ENCODE results near the gene ARVCF.
A peak's percentile ranks its signal among the peaks of the same experiment; 100 is the strongest.

ARVCF gene

GRCh38 chr22:19986011-19986409, 30.6 kb downstream of the ARVCF start:
- H3K4me1 ChIP-seq (ENCODE audit: control insufficient read depth in 2 of 2, insufficient read depth in 2 of 2, low read length in 2 of 2), result peaks cover 12 to 14% of the 10 kb centered on the region in 2 donors
- H3K36me3 ChIP-seq (ENCODE audit: control insufficient read depth in 2 of 2, insufficient read depth in 2 of 2, low read length in 2 of 2), result no peaks in the 10 kb centered on the region
- H3K27ac ChIP-seq (ENCODE audit: low read depth in 2 of 2, low read length in 2 of 2), result no peak overlapping the region

DNA sequence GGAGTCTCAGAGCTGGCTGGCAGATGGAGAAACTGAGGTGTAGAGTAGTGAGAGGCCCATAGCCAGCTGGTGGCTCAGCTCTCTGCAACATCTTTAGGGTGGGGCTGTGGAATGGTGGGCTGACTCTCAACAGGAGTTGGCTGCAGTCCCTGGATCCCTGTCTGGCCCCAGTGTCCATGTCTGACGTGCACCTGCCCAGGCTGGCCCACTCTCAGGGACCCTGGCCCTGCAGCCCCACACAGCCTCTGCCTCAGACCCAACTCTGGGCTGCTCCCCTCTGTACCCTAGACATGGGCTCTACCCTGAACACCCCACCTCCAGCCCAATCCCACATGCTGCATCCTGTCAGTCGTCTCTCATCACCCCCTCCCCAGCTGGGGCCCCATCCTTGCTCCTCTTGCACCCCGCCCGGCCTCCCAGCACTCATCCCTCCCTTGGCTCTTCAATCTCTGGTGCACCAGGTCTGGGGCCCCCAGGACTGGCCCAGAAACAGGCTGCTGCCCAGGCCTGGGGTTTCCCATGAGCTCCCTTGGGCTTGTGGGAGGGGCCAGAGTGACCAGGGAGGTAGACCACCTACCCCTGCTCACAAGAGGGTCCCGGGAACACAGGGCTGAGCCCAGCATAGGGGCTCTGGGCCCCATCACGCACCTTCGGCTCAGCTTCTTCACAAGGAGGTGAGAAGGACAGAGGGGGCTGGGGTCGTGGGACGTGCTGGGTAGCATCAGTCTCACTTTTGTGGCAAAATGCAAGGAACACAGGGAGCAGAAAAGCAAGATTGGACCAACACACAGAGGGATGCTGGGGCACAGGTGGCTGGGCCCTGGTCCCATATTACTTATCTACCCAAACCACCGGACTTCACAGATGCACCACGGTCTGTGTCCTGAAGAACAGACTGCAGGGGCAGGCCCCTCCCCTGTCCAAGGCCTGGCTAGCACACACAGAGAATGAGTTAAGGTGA, 31.5 kb downstream of the ARVCF start:
- Histone ChIP-seq H3K27me3 (ENCODE audit: control insufficient read depth in 2 of 2, insufficient read depth in 2 of 2, low read length in 2 of 2) (no peaks in the 10 kb centered on the region), H3K9ac (ENCODE audit: low read depth in 1 of 2, low read length in 2 of 2) (no peak overlapping the region), H3K36me3 (ENCODE audit: control insufficient read depth in 2 of 2, insufficient read depth in 2 of 2, low read length in 2 of 2) (no peaks in the 10 kb centered on the region), H3K4me3 (ENCODE audit: low read length in 2 of 2) (no peak overlapping the region), H3K27ac (ENCODE audit: low read depth in 2 of 2, low read length in 2 of 2) (no peak overlapping the region), H3K9me3 (ENCODE audit: control insufficient read depth in 2 of 2, low read length in 2 of 2) (no peaks in the 10 kb centered on the region), H3K4me1 (ENCODE audit: control insufficient read depth in 2 of 2, insufficient read depth in 2 of 2, low read length in 2 of 2) (peaks cover 12 to 14% of the 10 kb centered on the region in 2 donors)

More at GRCh38 chr22:19986011-19986409, 30.6 kb downstream of the ARVCF start:
- Histone ChIP-seq H3K4me3 (ENCODE audit: low read length in 2 of 2) (peak overlapping the region; percentile 69 to 74), H3K27me3 (ENCODE audit: control insufficient read depth in 2 of 2, insufficient read depth in 2 of 2, low read length in 2 of 2) (no peaks in the 10 kb centered on the region), H3K9ac (ENCODE audit: low read depth in 1 of 2, low read length in 2 of 2) (peak overlapping the region; percentile 54 to 72), H3K9me3 (ENCODE audit: control insufficient read depth in 2 of 2, low read length in 2 of 2) (no peaks in the 10 kb centered on the region)

GRCh38 chr22:19984201-19984753, 32.3 kb downstream of the ARVCF start:
- Histone ChIP-seq H3K27me3 (ENCODE audit: control insufficient read depth in 2 of 2, insufficient read depth in 2 of 2, low read length in 2 of 2) (no peaks in the 10 kb centered on the region), H3K9me3 (ENCODE audit: control insufficient read depth in 2 of 2, low read length in 2 of 2) (no peaks in the 10 kb centered on the region), H3K9ac (ENCODE audit: low read depth in 1 of 2, low read length in 2 of 2) (no peak overlapping the region), H3K4me1 (ENCODE audit: control insufficient read depth in 2 of 2, insufficient read depth in 2 of 2, low read length in 2 of 2) (peaks cover 12 to 14% of the 10 kb centered on the region in 2 donors), H3K27ac (ENCODE audit: low read depth in 2 of 2, low read length in 2 of 2) (no peak overlapping the region), H3K36me3 (ENCODE audit: control insufficient read depth in 2 of 2, insufficient read depth in 2 of 2, low read length in 2 of 2) (no peaks in the 10 kb centered on the region), H3K4me3 (ENCODE audit: low read length in 2 of 2) (no peak overlapping the region)

DNA sequence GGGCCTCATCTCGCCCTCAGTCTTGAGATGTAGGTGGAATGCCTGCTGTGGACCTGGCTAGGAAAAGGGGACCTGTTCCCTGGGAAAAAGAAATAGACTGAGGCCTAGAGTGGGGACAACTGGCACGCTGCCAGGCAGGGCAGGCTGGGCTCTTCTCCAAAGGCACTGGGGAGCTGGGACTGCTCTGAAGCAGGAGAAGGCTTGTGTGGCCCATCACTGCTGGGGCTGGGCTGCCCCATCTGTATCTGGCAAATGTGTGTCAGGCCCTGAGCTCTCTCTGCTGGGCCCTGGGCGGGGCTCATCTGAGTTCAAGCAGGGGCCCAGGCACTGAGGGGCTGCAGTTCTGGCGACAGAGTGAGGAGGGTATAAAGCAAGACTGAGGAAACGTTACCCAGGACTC, 32.9 kb downstream of the ARVCF start:
- H3K9me3 ChIP-seq (ENCODE audit: control insufficient read depth in 2 of 2, low read length in 2 of 2), result no peaks in the 10 kb centered on the region
- H3K27ac ChIP-seq (ENCODE audit: low read depth in 2 of 2, low read length in 2 of 2), result no peak overlapping the region
- H3K9ac ChIP-seq (ENCODE audit: low read depth in 1 of 2, low read length in 2 of 2), result no peak overlapping the region
- no peaks in the 10 kb centered on the region for H3K27me3 ChIP-seq (ENCODE audit: control insufficient read depth in 2 of 2, insufficient read depth in 2 of 2, low read length in 2 of 2)
- H3K36me3 ChIP-seq (ENCODE audit: control insufficient read depth in 2 of 2, insufficient read depth in 2 of 2, low read length in 2 of 2), result no peaks in the 10 kb centered on the region
- no peak overlapping the region for H3K4me3 ChIP-seq (ENCODE audit: low read length in 2 of 2)
- peaks cover 12 to 14% of the 10 kb centered on the region in 2 donors for H3K4me1 ChIP-seq (ENCODE audit: control insufficient read depth in 2 of 2, insufficient read depth in 2 of 2, low read length in 2 of 2)

- Histone ChIP-seq H3K36me3 (ENCODE audit: control insufficient read depth in 2 of 2, insufficient read depth in 2 of 2, low read length in 2 of 2) (no peaks in the 10 kb centered on the region), H3K9me3 (ENCODE audit: control insufficient read depth in 2 of 2, low read length in 2 of 2) (no peaks in the 10 kb centered on the region), H3K4me3 (ENCODE audit: low read length in 2 of 2) (no peak overlapping the region), H3K27ac (ENCODE audit: low read depth in 2 of 2, low read length in 2 of 2) (no peak overlapping the region), H3K27me3 (ENCODE audit: control insufficient read depth in 2 of 2, insufficient read depth in 2 of 2, low read length in 2 of 2) (no peaks in the 10 kb centered on the region), H3K4me1 (ENCODE audit: control insufficient read depth in 2 of 2, insufficient read depth in 2 of 2, low read length in 2 of 2) (peaks cover 12 to 14% of the 10 kb centered on the region in 2 donors), H3K9ac (ENCODE audit: low read depth in 1 of 2, low read length in 2 of 2) (no peak overlapping the region)
Measured at GRCh38 chr22:19982991-19983578, 33.5 kb downstream of the ARVCF start.

GRCh38 chr22:19981961-19982920, 34.4 kb downstream of the ARVCF start:
- no peak overlapping the region for H3K9ac ChIP-seq (ENCODE audit: low read depth in 1 of 2, low read length in 2 of 2)
- H3K4me3 ChIP-seq (ENCODE audit: low read length in 2 of 2), result no peak overlapping the region
- H3K9me3 ChIP-seq (ENCODE audit: control insufficient read depth in 2 of 2, low read length in 2 of 2), result no peaks in the 10 kb centered on the region
- H3K36me3 ChIP-seq (ENCODE audit: control insufficient read depth in 2 of 2, insufficient read depth in 2 of 2, low read length in 2 of 2), result no peaks in the 10 kb centered on the region
- no peak overlapping the region for H3K27ac ChIP-seq (ENCODE audit: low read depth in 2 of 2, low read length in 2 of 2)
- peaks cover 9 to 14% of the 10 kb centered on the region in 2 donors for H3K4me1 ChIP-seq (ENCODE audit: control insufficient read depth in 2 of 2, insufficient read depth in 2 of 2, low read length in 2 of 2)
- H3K27me3 ChIP-seq (ENCODE audit: control insufficient read depth in 2 of 2, insufficient read depth in 2 of 2, low read length in 2 of 2), result no peaks in the 10 kb centered on the region

DNA sequence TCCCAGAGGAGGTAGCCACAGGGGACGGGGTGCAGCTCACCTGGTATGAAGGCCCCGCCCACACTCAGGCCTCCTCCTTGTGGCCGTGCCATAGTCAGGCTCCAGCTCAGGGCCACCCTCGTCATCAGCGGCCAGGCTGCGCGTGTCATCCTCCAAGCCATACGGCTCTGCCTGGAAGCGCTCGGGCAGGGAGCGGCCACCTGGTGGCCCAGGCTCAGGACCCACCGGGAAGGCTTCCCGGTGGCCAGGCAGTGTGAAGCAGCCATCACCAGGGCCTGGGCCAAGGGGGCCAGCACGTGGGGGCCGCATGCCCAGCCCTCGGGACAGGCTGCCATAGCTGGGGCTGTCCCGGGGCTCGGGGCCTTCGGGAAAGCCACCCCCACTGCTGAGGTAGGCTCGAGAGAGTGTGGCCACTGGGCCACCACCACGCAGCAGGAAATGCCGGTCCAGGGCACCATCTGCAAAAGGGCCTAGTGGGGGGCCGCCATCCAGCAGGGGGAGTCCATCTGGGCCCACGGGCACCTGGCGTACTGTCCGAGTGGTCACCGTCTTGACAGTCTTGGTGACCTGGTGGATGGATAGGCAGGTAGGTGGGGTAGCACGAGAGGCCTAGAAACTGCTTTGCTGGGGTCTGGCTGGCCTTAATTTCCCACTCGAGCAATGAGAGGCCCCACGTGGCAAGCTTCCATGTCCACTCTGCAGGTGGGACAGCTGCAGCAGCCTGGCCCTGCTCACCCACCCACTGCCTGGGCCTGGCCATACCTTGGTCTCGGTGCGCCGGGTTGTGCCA, 35.3 kb downstream of the ARVCF start:
- Histone ChIP-seq H3K27me3 (ENCODE audit: control insufficient read depth in 2 of 2, insufficient read depth in 2 of 2, low read length in 2 of 2) (no peaks in the 10 kb centered on the region), H3K4me1 (ENCODE audit: control insufficient read depth in 2 of 2, insufficient read depth in 2 of 2, low read length in 2 of 2) (peaks cover 7 to 8% of the 10 kb centered on the region in 2 donors), H3K4me3 (ENCODE audit: low read length in 2 of 2) (no peak overlapping the region), H3K9ac (ENCODE audit: low read depth in 1 of 2, low read length in 2 of 2) (no peak overlapping the region), H3K36me3 (ENCODE audit: control insufficient read depth in 2 of 2, insufficient read depth in 2 of 2, low read length in 2 of 2) (no peaks in the 10 kb centered on the region), H3K9me3 (ENCODE audit: control insufficient read depth in 2 of 2, low read length in 2 of 2) (no peaks in the 10 kb centered on the region), H3K27ac (ENCODE audit: low read depth in 2 of 2, low read length in 2 of 2) (no peak overlapping the region)

DNA sequence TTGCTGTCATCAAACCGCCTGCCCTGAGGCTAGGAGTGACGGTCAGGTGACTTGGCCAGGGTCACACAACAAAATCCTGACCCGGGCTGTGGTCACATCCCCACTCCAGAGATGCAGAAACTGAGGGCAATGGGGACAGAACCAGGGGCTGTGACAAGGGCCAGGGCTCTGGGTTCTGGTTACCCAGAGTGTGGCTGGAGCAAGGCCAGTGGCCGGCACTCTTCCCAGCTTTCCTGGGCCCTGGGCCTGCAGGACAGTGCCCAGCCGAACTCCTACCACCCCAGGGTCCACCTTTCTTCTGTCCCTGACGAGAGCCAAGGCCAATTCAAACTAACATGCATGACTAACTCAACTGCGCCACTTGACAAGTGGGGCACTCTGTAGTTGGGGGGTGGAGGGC, 35.9 kb downstream of the ARVCF start:
- Histone ChIP-seq H3K27me3 (ENCODE audit: control insufficient read depth in 2 of 2, insufficient read depth in 2 of 2, low read length in 2 of 2) (no peaks in the 10 kb centered on the region), H3K9me3 (ENCODE audit: control insufficient read depth in 2 of 2, low read length in 2 of 2) (no peaks in the 10 kb centered on the region), H3K9ac (ENCODE audit: low read depth in 1 of 2, low read length in 2 of 2) (no peak overlapping the region), H3K4me1 (ENCODE audit: control insufficient read depth in 2 of 2, insufficient read depth in 2 of 2, low read length in 2 of 2) (peaks cover under 1 to 2% of the 10 kb centered on the region in 2 donors), H3K36me3 (ENCODE audit: control insufficient read depth in 2 of 2, insufficient read depth in 2 of 2, low read length in 2 of 2) (no peaks in the 10 kb centered on the region), H3K4me3 (ENCODE audit: low read length in 2 of 2) (no peak overlapping the region), H3K27ac (ENCODE audit: low read depth in 2 of 2, low read length in 2 of 2) (no peak overlapping the region)

Data from mucosa of rectum (tissue), 2 donors.